Inflammatory macrophage (primary cell): ENCODE data around the gene GRIN2D.

Source experiments
- DNase-seq, 2 donors: peaks; one replicate each; pipeline ENCODE4 v3.0.0-alpha.2; 2020 to 2022

GRIN2D gene

GRCh38 chr19:48398102-48398374, 4.6 kb downstream of the GRIN2D start:
- DNase-seq: no peak

GRCh38 chr19:48398375-48399235, 5.1 kb downstream of the GRIN2D start:
- DNase-seq: peak; percentile 89 to 92

GRCh38 chr19:48400018-48400742, 6.7 kb downstream of the GRIN2D start:
- no peak for DNase-seq

GRCh38 chr19:48401287-48401686, 7.8 kb downstream of the GRIN2D start:
- DNase-seq: no peak

- DNase-seq: peak; percentile 71
These were observed 10.1 kb downstream of the GRIN2D start for GRCh38 chr19:48403606-48404005.

GRCh38 chr19:48405010-48405659, 11.7 kb downstream of the GRIN2D start:
- no peak for DNase-seq

- DNase-seq: no peak
These were observed 12.4 kb downstream of the GRIN2D start for GRCh38 chr19:48405850-48406249.

- no peak for DNase-seq
These were observed 20.6 kb downstream of the GRIN2D start for GRCh38 chr19:48413879-48414587.

GRCh38 chr19:48415395-48415794, 21.9 kb downstream of the GRIN2D start:
- DNase-seq: peak; percentile 74 to 77

GRCh38 chr19:48415806-48416221, 22.3 kb downstream of the GRIN2D start:
- no peak for DNase-seq

GRCh38 chr19:48417421-48417820, 24.0 kb downstream of the GRIN2D start:
- no peak for DNase-seq

GRCh38 chr19:48418317-48419064, 25.0 kb downstream of the GRIN2D start:
- DNase-seq: no peak

- peak; percentile 49 to 57 for DNase-seq
These were observed 25.9 kb downstream of the GRIN2D start for GRCh38 chr19:48419158-48419920.

- DNase-seq: no peak
These were observed 28.1 kb downstream of the GRIN2D start for GRCh38 chr19:48421548-48421947.

- DNase-seq: peak; percentile 46 to 48
These were observed 31.3 kb downstream of the GRIN2D start for GRCh38 chr19:48424694-48425219.

- no peak for DNase-seq
These were observed 35.2 kb downstream of the GRIN2D start for GRCh38 chr19:48428670-48429069.

- DNase-seq: peak; percentile 24 to 26
These were observed 39.9 kb downstream of the GRIN2D start for GRCh38 chr19:48433337-48433736.

GRCh38 chr19:48436586-48436985, 43.1 kb downstream of the GRIN2D start:
- no peak for DNase-seq

GRCh38 chr19:48441360-48442050, 48.0 kb downstream of the GRIN2D start:
- DNase-seq: no peak
